ENCODE measurements around the gene CAMTA1.

CAMTA1 gene

DNA sequence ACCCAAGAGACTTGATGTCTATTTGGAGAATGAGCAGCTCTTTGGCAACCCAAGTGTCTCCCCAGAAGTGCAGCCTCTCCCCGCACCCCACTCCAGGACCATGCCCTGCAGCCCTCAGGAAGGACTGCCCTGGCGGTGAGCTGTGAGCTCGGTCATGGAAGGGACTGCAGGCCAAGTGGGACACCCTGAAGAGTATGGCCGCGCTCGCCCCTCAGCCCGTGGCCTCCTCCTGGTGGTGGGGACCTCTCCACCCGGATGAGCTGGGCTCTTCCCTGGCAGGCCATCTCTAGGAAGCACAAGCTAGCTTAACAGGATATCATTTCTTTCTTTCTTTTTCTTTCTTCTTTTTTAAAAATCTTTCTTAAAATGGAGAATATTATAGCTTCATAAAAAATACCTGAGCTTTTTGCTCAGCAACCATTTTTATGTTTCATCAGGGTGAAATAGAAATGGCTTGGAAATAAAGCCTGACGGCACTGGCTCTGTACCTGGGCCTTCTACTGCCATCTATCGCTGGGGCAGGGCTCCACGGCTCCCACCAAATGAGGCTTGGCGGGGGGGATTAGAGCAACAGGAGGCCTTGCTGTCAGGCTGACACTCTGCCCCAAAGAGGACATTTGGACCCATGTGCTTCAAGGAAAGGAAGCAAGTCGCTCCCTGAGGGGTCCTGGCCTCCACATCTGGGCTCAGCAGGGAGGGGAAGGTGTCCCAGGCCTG, 689.7 kb downstream of the CAMTA1 start:
- Mint-ChIP-seq H3K9me3 (no peaks in the 10 kb centered on the region), H3K4me3 (no peak overlapping the region), H3K27me3 (no peaks in the 10 kb centered on the region), H3K27ac (no peak overlapping the region), H3K36me3 (ENCODE audit: low read depth) (no peaks in the 10 kb centered on the region), H3K4me1 (ENCODE audit: low read depth) (no peaks in the 10 kb centered on the region)
- intact Hi-C loops (cut with micrococcal nuclease), result no loop called here

DNA sequence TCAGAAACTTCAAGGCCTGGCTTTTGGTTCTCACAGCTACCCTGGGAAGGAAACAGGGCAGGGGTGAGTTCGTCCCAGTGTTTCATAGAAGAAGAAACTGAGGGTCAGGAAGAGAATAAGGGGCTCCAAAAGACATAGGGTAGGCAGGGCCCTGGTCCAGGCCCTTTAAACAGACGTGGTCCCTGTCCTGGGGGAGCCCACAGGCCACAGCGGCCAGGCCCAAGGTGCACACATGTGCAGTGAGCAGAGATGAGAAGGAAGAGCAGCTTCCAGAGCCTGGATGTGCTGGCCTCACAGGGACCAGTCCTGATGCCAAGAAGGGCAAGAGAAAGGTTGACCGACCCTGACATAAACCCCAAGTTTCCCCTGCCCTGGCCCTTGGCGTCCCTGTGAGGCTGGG, 690.4 kb downstream of the CAMTA1 start:
- Mint-ChIP-seq H3K4me3 (no peak overlapping the region), H3K4me1 (ENCODE audit: low read depth) (no peaks in the 10 kb centered on the region), H3K36me3 (ENCODE audit: low read depth) (no peaks in the 10 kb centered on the region), H3K9me3 (no peaks in the 10 kb centered on the region), H3K27ac (no peak overlapping the region), H3K27me3 (no peaks in the 10 kb centered on the region)
- intact Hi-C loops (cut with micrococcal nuclease), result no loop called here

DNA sequence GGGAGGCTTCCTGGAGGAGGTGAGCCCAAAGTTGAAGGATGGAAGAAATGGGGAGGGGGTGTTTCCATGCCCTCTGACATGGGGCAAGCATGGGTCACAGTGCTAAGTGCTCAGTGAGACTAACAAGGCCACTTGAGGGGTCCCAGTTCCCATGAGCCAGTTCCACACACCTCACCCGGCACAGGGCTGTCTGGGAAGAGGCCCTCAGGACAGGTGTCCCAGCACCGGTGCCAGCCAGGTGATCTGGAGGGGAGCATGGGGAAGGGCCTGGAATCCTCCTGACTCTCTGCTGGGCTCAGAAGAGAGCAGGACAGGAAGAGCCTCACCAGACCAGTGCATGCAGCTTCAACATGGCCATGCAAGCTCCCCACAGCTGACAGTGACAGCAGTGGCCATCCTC, 691.1 kb downstream of the CAMTA1 start:
- Mint-ChIP-seq H3K9me3 (no peaks in the 10 kb centered on the region), H3K4me3 (no peak overlapping the region), H3K4me1 (ENCODE audit: low read depth) (no peaks in the 10 kb centered on the region), H3K27ac (no peak overlapping the region), H3K36me3 (ENCODE audit: low read depth) (no peaks in the 10 kb centered on the region), H3K27me3 (no peaks in the 10 kb centered on the region)
- intact Hi-C loops (cut with micrococcal nuclease), result no loop called here

DNA sequence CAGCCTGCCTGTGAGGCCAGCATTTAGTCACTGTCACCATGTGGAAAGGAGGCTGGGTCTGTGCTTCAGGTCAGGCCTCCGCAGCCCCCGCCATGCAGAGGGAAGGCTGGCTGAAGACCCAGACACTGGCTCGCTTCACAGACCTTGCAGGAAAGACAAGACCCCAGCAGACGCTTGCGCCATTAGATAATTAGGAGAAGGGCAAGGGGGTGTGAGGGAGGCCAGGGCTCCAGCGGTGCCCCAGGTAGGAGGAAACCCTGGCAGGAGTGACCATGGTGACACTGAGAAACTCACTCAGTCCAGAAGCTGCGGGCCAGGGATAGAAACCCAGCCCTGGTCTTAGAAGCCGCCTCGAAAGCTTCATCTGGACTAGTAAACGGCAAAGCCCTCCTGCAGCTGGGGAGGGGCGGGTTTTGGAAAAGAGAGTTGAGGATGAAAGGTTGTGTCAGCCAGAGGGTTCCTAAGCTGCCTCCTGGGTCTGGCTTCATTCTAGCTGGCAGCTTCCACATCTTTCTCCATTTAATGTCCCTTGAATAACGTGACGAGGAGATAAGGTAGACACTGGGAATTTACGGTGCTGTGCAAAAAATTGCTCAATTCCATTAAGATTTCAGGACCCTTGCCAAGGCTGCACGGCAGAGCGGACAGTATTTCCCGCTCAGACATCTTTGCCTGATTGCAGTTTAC, 691.8 kb downstream of the CAMTA1 start:
- Mint-ChIP-seq H3K4me1 (ENCODE audit: low read depth) (no peaks in the 10 kb centered on the region), H3K36me3 (ENCODE audit: low read depth) (no peaks in the 10 kb centered on the region), H3K27me3 (no peaks in the 10 kb centered on the region), H3K27ac (no peak overlapping the region), H3K4me3 (no peak overlapping the region), H3K9me3 (no peaks in the 10 kb centered on the region)
- intact Hi-C loops (cut with micrococcal nuclease), result no loop called here

DNA sequence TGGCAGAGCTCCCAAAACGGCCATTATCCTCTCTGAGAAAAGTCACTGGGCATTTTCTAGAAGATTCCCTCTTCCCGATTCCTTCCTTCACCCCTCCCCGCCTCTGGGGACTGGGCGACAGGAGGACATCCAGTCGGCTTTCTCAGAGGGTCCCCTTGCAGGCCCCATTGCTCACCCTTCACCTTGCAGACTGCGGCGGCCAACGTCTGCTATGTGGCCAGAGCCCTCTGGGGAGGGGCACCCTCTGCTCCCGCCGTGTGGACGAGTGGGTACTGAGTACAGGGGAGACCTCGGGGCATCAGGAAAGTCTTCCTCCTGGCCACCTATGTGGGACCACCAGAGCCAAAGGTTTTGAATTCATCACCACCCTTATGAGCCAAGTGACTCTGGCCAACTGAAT, 692.3 kb downstream of the CAMTA1 start:
- Mint-ChIP-seq H3K27me3 (no peaks in the 10 kb centered on the region), H3K4me3 (no peak overlapping the region), H3K36me3 (ENCODE audit: low read depth) (no peaks in the 10 kb centered on the region), H3K27ac (no peak overlapping the region), H3K9me3 (no peaks in the 10 kb centered on the region), H3K4me1 (ENCODE audit: low read depth) (no peaks in the 10 kb centered on the region)
- intact Hi-C loops (cut with micrococcal nuclease), result no loop called here

DNA sequence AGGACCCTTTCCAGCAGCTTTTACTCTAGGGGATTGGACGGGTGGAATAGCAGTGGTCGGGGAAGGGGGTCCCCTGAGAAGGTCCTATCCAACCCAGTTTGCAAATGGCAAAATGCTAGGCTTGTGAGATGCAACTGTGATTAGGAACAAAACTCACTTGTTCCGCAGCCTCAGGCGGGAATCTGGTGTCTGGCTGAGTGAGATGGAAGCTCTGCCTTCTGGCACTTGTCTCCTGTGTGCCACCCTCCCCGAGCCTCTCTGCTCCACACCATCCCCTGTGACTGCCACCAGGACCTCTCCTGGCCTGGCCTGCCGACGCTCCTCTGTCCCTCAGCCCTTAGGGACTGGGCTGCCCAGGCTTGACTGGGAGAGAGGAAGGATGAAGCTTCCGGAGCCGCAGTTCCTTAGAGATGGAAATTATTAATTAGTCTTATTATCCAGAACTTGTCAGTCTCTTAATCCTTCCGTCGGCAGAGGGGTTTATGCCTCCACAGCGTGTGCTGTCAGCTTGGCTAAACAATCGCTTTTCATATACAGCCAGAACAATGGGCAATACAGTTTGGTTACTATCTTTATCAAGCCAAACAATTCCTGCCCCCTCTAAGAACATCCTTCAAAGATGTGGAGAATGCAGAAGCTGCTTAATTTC, 693.0 kb downstream of the CAMTA1 start:
- Mint-ChIP-seq H3K27ac (no peak overlapping the region), H3K4me1 (ENCODE audit: low read depth) (no peaks in the 10 kb centered on the region), H3K4me3 (no peak overlapping the region), H3K9me3 (no peaks in the 10 kb centered on the region), H3K27me3 (no peaks in the 10 kb centered on the region), H3K36me3 (ENCODE audit: low read depth) (no peaks in the 10 kb centered on the region)
- intact Hi-C loops (cut with micrococcal nuclease), result no loop called here

DNA sequence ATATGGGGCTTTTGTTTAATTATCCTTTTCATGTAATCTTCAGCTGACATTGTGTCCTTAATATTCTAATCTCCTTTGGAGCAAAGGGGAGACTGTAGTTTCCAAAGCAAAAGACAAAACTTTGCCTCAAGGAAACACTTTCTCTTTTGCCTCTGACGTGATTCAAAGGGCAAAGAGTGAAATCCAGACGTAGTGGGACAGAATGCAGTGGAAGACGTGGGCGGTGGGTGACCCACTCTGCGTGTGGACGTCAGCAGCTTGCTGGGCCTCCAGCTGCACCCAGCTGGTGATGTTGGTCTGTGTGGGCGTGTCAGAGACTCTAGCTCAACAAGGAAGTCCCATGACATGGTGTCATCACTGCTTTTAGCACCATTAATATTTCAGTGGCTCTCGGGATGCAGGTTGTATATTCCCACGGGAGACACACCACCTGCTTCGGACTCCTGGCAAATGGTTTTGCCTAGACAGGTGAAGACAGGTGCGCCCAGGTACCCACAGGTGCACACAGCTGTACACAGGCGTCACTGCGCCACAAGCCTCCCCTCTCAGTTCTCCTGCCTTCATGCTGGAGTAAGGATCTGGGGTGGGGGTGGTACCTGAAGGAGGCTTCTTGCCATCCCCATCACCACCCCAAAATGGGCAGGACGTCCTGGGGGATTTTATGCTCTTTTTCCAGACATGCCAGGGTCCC, 693.7 kb downstream of the CAMTA1 start:
- no peak overlapping the region for H3K4me3 Mint-ChIP-seq
- intact Hi-C loops (cut with micrococcal nuclease), result no loop called here
- H3K36me3 Mint-ChIP-seq (ENCODE audit: low read depth), result no peaks in the 10 kb centered on the region
- H3K9me3 Mint-ChIP-seq, result no peaks in the 10 kb centered on the region
- H3K4me1 Mint-ChIP-seq (ENCODE audit: low read depth), result no peaks in the 10 kb centered on the region
- no peak overlapping the region for H3K27ac Mint-ChIP-seq
- H3K27me3 Mint-ChIP-seq, result no peaks in the 10 kb centered on the region

DNA sequence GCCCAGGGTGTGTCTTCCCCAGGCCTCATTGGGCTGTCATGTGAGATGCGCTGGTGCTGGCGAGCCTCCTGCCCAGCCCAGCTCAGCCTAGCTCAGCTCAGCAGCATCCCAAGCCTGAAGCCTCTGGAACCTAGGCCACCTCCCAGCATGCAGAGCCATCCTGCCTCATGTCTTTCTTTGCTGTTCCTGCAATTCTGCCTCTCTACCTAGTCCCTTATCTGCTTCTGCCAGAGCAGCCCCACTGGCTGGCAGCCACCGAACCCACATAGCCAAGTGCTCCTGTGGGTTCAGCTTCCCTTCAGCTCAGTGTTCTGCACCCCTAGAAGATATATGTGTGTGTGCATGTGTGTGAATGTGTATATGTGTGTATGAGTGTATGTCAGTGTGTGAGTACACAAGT, 694.3 kb downstream of the CAMTA1 start:
- intact Hi-C loops (cut with micrococcal nuclease), result no loop called here
- H3K36me3 Mint-ChIP-seq (ENCODE audit: low read depth), result no peaks in the 10 kb centered on the region
- H3K4me3 Mint-ChIP-seq, result no peak overlapping the region
- H3K27ac Mint-ChIP-seq, result no peak overlapping the region
- H3K9me3 Mint-ChIP-seq, result no peaks in the 10 kb centered on the region
- H3K27me3 Mint-ChIP-seq, result no peaks in the 10 kb centered on the region
- H3K4me1 Mint-ChIP-seq (ENCODE audit: low read depth), result no peaks in the 10 kb centered on the region

DNA sequence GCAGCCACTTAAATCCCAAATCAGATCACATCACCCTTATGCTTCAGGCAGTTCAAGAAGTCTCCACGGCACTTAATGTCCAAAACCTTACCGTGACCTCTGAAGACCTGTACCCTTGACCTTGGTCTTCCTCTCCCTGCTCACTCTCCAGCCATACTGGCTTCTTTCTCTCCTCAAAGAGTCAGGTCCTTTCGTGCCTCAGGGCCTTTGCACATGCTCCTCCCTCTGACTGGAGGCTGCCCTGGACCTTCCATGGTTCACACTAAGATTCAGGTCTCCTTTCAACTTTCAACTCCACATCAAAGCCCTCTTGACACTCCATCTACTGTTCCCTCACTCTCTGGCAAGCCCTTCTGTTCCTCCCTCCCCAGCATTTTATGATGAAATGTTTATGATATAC, 695.9 kb downstream of the CAMTA1 start:
- Mint-ChIP-seq H3K27ac (no peak overlapping the region), H3K36me3 (ENCODE audit: low read depth) (no peaks in the 10 kb centered on the region), H3K4me3 (no peak overlapping the region), H3K27me3 (no peaks in the 10 kb centered on the region), H3K9me3 (no peaks in the 10 kb centered on the region), H3K4me1 (ENCODE audit: low read depth) (no peaks in the 10 kb centered on the region)
- intact Hi-C loops (cut with micrococcal nuclease), result no loop called here

DNA sequence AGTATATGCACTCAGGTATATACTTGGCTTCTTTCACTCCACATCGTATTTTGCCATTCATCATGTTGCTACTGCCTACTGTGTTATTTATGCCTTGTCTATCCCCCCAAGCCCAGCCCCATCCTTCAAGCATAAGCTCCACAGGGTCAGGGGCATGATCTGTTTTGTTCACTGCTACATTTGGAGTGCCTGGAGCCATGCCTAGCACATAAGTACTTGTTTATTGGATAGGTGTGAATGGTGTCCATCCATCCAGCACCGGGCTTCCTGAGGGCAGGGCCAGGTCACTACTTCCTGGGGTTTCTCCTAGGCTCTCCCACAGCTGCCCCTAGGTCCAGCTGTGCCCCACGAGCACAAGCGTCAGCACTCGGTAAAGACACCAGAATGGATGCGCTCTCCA, 696.8 kb downstream of the CAMTA1 start:
- Mint-ChIP-seq H3K27me3 (no peaks in the 10 kb centered on the region), H3K4me3 (no peak overlapping the region), H3K4me1 (ENCODE audit: low read depth) (no peaks in the 10 kb centered on the region), H3K9me3 (no peaks in the 10 kb centered on the region), H3K27ac (no peak overlapping the region), H3K36me3 (ENCODE audit: low read depth) (no peaks in the 10 kb centered on the region)
- intact Hi-C loops (cut with micrococcal nuclease), result no loop called here

DNA sequence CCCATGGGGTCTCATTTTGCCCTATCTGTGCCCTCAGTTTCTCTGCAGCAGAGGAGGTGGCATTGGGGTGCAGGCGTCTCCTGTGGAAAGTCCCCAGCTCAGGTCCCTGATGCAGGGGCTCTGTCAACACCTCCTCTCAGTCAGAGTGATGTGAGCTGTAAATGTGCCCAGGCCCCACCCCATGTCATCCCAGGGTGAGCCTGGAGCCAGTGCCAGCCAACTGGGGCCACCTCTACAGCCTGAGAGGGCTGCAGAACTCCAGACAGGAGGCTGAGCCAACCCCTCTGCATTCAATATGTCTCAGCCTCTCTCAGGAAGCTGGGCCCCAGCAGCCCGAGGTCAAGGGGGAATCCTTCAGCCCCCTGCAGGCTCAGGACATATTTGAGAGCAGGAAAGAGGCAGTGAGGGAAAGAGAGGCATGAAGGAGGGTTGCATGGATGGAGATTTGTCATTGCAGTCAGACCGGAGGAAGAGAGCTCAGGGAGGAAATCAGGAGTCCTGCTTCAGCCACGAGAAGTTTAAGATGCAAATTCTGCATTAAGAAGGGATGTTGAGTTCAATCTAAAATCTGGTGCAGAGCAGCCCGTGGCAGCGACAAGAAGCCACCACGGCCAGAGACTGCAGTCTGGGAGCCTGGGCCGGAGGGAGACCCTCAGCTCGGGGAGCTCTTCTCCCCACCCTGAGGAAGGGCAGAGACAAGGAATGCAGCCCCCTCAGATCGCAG, 697.7 kb downstream of the CAMTA1 start:
- intact Hi-C loops (cut with micrococcal nuclease), result no loop called here
- Mint-ChIP-seq H3K4me3 (no peak overlapping the region), H3K27ac (no peak overlapping the region), H3K27me3 (no peaks in the 10 kb centered on the region), H3K4me1 (ENCODE audit: low read depth) (no peaks in the 10 kb centered on the region), H3K36me3 (ENCODE audit: low read depth) (no peaks in the 10 kb centered on the region), H3K9me3 (no peaks in the 10 kb centered on the region)

DNA sequence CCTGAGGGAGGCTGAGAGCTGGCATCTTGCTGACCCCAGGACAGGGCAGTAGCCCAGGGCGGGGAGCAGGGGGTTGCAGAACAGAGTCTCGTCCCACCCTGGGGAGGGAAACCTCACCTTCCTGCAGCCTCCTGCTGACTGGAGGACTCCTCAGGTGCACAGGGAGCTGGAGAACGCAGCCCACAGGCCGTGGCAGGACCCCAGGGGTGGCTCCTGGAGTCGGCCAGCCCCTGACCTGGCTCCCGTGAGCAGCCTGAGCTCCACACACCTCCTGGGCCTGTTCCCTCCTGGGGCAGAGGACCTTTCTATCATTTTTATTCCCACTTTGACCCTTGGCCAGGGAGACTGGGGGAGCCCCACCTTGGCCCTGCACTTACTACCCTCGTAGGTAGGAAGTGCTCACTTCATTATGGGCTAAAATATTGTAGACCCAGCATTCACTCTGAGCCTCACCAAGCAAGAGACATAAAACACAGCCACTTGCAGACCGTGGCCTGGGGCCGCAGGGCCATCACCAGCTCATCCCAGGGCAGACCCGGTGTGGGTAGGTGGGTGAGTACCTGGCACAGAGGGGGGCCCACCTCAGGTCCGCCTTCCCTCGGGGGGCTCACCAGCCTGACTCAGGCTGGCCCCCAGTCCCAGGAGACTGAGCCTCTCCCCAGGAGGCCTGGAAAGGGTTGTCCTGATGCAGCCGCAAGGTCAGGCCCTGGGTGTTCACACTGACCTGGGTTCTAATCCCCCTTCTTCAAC, 698.6 kb downstream of the CAMTA1 start:
- Mint-ChIP-seq H3K4me1 (ENCODE audit: low read depth) (no peaks in the 10 kb centered on the region), H3K9me3 (no peaks in the 10 kb centered on the region), H3K27me3 (no peaks in the 10 kb centered on the region), H3K4me3 (no peak overlapping the region), H3K27ac (no peak overlapping the region), H3K36me3 (ENCODE audit: low read depth) (no peaks in the 10 kb centered on the region)
- intact Hi-C loops (cut with micrococcal nuclease), result no loop called here

DNA sequence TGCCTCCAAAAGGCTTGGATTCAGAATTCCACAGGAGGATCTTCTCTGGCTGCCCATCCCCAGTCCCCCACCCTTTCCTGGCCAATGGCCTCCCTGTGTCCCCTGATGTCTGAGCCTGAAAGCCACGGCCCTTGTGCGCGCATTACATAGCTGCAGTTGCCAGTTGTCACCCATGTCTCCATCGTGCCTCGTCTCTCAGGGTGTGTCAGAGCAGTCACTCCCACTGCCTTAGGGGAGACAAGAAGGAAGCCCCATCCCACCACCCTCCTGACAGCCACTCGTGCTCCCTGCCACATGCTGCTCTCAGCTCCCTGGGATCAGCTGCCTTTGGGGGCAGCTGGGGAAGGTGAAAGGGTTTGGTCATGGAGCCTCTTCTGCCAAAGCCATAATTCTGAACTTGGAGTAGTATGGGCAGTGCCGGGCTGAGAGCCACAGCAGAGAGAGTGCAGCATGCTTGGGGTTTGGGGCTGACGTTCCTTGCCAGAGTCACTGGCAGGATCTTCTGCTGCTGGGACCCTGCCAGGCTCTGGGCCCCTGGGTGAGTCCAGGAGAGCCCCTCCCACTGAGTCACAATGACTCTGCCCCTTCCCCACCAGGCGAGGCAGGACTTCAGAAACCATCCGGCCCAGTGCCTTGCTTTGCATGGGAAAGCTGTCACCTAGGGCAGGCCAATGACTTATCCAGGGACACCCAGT, 700.0 kb downstream of the CAMTA1 start:
- H3K36me3 Mint-ChIP-seq (ENCODE audit: low read depth), result no peaks in the 10 kb centered on the region
- intact Hi-C loops (cut with micrococcal nuclease), result no loop called here
- H3K9me3 Mint-ChIP-seq, result no peaks in the 10 kb centered on the region
- no peak overlapping the region for H3K4me3 Mint-ChIP-seq
- H3K27me3 Mint-ChIP-seq, result no peaks in the 10 kb centered on the region
- H3K4me1 Mint-ChIP-seq (ENCODE audit: low read depth), result no peaks in the 10 kb centered on the region
- no peak overlapping the region for H3K27ac Mint-ChIP-seq

Measured in dendritic cell treated with granulocyte-macrophage colony-stimulating factor and Interleukin-4, amounts not matched to agents 40 ng/mL and 50 ng/mL, for 4 days (primary cell).